Measurements from ENCODE around the gene NCOR1. TPM values are rescaled to one million over a fixed set of nuclear protein-coding genes. Genes with fewer than 3 reads are reported as not detected.

NCOR1 gene
- total RNA-seq, 1 donor from 2014 or later: 86.0 TPM

- no peak overlapping the region for H3K4me3 ChIP-seq (ENCODE audit: low read depth, low read length)
- DNase-seq (ENCODE audit: low read depth): no peak
- TF ChIP-seq CTCF (conservative IDR thresholded peaks at IDR 0.05; ENCODE audit: low read depth, low read length): no peak
Observed at GRCh38 chr17:16091773-16092172, 123.6 kb downstream of the NCOR1 start.

- no peak for DNase-seq (ENCODE audit: low read depth)
- TF ChIP-seq CTCF (conservative IDR thresholded peaks at IDR 0.05; ENCODE audit: low read depth, low read length): no peak
- H3K4me3 ChIP-seq (ENCODE audit: low read depth, low read length): no peak overlapping the region
Observed at GRCh38 chr17:16086957-16087356, 128.4 kb downstream of the NCOR1 start.

DNA sequence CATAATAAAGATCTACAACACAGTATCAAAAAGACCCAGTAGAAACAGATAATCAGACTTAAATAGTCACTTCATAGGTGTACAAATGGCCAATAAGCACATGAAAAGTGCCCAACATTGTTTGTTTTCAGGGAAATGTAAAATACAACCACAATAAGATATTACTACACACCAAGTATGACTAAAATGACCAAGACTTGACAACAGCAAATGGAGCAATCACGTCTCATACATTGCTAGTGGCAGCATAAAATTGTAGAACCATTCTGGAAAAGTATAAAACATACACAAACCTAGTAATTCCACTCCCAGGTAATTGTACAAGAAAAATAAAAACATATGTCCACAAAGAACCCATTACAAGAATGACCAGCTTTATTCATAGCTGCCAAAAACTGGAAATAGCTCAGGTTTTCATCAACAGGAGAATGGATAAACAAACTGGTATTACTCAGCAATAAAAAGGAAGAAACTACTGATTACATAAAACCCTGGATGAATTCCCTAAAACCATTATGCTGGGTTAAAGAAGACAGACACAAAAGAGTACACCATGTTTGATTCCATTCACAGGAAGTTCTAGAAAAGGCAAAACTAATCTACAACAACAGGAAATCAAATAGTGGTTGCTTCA lies 130.2 kb downstream of the NCOR1 start:
- DNase-seq (ENCODE audit: low read depth): no peak
- no peak for TF ChIP-seq CTCF (conservative IDR thresholded peaks at IDR 0.05; ENCODE audit: low read depth, low read length)
- no peak overlapping the region for H3K4me3 ChIP-seq (ENCODE audit: low read depth, low read length)

DNA sequence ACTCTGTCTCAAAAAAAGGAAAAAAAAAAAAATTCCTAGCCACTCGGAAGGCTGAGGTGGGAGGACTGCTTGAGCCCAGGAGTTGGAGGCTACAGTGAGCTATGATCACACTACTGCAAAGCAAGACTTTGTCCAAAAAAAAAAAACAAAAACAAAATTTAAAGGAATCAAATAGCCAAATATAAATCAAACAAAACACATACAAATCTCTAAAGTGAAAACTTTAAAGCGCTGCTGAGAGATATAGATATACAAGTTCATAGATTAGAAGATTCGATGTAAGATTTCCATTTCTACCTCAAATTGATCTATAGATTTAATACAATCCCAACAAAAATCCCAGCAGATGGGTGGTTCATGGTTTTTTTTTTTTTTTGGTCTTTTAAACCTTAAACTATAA lies 132.1 kb downstream of the NCOR1 start:
- no peak for TF ChIP-seq CTCF (conservative IDR thresholded peaks at IDR 0.05; ENCODE audit: low read depth, low read length)
- H3K4me3 ChIP-seq (ENCODE audit: low read depth, low read length): no peak overlapping the region
- DNase-seq (ENCODE audit: low read depth): no peak

GRCh38 chr17:16081507-16082087 lies 133.7 kb downstream of the NCOR1 start:
- H3K4me3 ChIP-seq (ENCODE audit: low read depth, low read length): no peak overlapping the region
- no peak for TF ChIP-seq CTCF (conservative IDR thresholded peaks at IDR 0.05; ENCODE audit: low read depth, low read length)
- DNase-seq (ENCODE audit: low read depth): no peak

DNA sequence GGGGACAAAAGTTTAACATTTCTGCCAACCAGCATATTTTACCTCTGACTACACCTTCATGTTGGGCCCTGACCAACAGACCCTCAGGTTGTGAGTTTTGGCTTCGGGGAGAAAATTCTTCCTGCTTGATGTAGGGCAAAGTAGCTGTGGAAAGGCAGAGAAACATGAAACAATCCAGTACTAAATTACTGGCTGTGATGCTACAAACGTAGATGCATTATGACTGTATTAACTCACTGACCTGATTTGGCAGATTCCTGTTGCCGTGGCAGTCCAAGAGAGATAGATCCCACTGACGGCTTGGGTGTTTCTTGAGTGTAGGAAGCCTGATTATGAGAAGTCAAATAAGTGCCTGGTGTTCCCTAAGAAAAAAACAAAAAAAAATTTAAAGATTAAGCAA lies 135.0 kb downstream of the NCOR1 start:
- no peak overlapping the region for H3K4me3 ChIP-seq (ENCODE audit: low read depth, low read length)
- TF ChIP-seq CTCF (conservative IDR thresholded peaks at IDR 0.05; ENCODE audit: low read depth, low read length): no peak
- DNase-seq (ENCODE audit: low read depth): no peak

DNA sequence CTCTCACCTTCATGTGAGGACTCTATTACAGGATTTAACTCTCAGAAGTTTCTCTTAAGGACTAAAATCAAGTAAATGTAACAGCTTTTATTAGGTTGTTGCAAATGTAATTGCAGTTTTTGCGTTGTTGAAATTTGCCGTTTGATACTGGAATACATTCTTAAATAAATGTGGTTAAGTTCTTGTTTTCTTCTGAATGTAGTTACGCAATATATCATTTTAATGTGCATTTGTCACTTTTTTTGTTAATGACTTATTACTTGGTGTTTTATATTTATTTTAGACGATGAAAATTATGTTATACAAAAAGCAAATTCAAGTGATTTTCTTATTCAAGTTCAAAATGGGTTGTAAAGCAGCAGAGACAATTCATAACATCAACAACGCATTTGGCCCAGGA lies 139.4 kb downstream of the NCOR1 start:
- TF ChIP-seq CTCF (conservative IDR thresholded peaks at IDR 0.05; ENCODE audit: low read depth, low read length): no peak
- no peak overlapping the region for H3K4me3 ChIP-seq (ENCODE audit: low read depth, low read length)
- DNase-seq (ENCODE audit: low read depth): no peak
